ENCODE results near the gene CDK10.
"Not testable (repeated sequence)": the region's sequence is repeated elsewhere in the genome, so short reads cannot be mapped to it uniquely, and the experiment has no call there.

Gene CDK10

DNA sequence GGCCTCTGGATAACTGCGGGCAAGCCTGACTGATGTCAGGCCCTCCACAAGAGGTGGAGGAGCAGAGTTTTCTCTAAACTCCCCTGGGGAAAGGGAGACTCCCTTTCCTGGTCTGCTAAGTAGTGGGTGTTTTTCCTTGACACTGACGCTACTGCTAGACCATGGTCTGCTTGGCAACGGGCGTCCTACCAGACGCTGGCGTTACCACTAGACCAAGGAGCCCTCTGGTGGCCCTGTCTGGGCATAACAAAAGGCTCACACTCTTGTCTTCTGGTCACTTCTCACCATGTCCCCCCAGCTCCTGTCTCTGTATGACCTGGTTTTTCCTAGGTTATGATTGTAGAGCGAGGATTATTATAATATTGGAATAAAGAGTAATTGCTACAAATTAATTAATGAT lies 19.5 kb upstream of the CDK10 start:
- not testable (repeated sequence) for DNase-seq (ENCODE audit: extremely low read depth, low read depth); H3K4me3 ChIP-seq (replicated peaks; ENCODE audit: low read depth, low read length)
- TF ChIP-seq, protein P1, sequence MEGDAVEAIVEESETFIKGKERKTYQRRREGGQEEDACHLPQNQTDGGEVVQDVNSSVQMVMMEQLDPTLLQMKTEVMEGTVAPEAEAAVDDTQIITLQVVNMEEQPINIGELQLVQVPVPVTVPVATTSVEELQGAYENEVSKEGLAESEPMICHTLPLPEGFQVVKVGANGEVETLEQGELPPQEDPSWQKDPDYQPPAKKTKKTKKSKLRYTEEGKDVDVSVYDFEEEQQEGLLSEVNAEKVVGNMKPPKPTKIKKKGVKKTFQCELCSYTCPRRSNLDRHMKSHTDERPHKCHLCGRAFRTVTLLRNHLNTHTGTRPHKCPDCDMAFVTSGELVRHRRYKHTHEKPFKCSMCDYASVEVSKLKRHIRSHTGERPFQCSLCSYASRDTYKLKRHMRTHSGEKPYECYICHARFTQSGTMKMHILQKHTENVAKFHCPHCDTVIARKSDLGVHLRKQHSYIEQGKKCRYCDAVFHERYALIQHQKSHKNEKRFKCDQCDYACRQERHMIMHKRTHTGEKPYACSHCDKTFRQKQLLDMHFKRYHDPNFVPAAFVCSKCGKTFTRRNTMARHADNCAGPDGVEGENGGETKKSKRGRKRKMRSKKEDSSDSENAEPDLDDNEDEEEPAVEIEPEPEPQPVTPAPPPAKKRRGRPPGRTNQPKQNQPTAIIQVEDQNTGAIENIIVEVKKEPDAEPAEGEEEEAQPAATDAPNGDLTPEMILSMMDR (IDR thresholded peaks at IDR 0.05; ENCODE audit: low read depth, low read length, missing control alignments), result peak; percentile 45

DNA sequence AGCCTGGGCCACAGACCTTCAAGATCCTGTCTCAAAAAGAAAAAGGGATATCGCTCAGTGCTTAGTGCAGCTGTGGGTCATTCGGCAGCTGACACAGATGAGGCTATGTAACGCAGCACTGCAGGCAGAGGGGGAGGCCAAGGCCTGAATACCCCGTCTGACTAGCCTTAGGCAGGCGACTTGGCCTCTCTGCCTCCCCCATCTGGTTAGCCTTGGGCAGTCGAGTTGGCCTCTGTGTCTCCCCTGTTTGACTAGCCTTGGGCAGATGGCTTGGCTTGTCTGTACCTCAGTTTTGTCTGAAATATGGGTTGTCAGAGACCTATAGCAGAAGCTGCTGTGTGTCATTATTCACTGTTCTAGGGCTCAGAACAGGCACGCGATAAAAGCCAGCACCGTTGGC lies 18.9 kb upstream of the CDK10 start:
- TF ChIP-seq, protein P1 (IDR thresholded peaks at IDR 0.05; ENCODE audit: low read depth, low read length, missing control alignments), result no peak

DNA sequence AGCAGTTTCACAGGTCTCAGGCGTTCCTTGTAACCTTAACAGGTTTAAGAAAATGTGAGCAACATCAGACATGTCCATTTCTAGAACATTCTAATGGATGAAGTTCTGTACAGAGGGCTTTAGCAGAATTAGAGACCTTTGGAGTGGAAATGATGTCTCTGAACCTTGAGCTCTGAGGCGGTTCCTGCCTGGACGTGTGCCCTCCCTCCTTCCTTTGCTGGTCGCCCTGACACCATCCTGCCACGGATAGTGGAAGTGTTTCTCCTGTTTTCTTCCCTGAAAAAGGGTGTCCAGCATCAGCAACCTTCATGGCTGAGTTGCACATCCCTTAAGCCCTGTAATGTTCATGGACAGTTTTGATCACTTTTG lies 17.7 kb upstream of the CDK10 start:
- no peak for DNase-seq (ENCODE audit: extremely low read depth, low read depth)
- no peak overlapping the region for H3K4me3 ChIP-seq (replicated peaks; ENCODE audit: low read depth, low read length)
- TF ChIP-seq, protein P1 (IDR thresholded peaks at IDR 0.05; ENCODE audit: low read depth, low read length, missing control alignments), result no peak

More for the DNA sequence above, 18.9 kb upstream of the CDK10 start:
- no peak overlapping the region for H3K4me3 ChIP-seq (replicated peaks; ENCODE audit: low read depth, low read length)
- no peak for DNase-seq (ENCODE audit: extremely low read depth, low read depth)

DNA sequence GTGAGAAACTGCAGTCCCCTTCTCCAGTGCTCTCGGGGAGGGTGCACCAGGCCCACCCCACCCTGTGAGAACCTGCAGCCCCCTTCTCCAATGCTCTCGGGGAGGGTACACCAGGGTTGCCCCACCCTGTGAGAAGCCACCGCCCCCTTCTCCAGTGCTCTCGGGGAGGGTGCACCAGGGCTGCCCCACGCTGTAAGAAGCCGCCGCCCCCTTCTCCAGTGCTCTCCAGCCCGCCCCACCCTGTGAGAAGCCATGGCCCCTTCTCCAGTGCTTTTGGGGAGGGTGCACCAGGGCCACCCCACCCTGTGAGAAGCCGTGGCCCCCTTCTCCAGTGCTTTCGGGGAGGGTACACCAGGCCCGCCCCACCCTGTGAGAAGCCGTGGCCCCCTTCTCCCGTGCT lies 16.7 kb upstream of the CDK10 start:
- TF ChIP-seq, protein P1 (IDR thresholded peaks at IDR 0.05; ENCODE audit: low read depth, low read length, missing control alignments), result no peak
- no peak for DNase-seq (ENCODE audit: extremely low read depth, low read depth)
- H3K4me3 ChIP-seq (replicated peaks; ENCODE audit: low read depth, low read length), result no peak overlapping the region

DNA sequence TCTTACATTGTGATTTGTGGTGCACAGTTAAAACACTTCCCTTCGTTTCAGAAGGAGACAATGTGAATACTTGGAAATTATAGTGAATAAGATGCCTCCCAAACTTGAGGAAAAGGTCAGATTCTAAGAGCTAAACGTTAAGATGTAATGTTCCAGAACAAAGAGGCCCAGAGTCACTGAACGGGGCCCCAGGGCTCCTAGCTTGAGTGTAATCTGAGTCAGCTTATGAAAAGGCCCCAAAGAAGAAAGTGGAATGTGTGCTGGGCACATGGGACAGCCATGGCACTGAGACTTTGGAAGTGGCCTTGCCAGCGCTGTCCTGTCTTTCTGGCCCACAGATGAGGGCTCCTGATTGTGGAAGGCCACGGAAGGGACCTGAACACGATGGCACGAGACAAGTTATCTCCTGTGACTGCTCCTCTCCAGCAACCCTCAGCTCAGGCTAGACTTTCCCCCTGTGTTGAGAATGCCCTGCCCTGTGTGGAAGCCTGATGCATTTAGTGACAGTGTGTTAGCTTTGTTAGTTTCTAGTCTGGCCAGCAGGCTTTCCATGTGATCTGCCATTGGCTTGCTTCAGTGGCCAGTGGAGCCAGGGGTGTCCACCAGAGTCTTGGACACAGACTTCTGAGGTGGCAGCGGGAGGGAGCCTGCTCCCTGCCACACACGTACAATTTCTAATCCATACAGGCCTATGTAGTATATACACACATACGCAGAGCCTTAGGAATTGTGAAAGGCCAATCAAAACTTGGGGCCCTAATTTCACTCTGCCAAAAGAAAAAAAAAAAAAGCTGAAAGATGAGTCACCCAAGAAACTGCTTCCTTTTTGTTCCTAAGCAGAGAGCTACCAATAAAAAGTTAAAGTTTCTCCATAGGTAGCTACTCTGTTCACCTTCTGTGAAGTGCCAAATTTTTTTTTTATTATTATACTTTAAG lies 15.7 kb upstream of the CDK10 start:
- no peak for DNase-seq (ENCODE audit: extremely low read depth, low read depth)
- TF ChIP-seq, protein P1 (IDR thresholded peaks at IDR 0.05; ENCODE audit: low read depth, low read length, missing control alignments), result no peak
- no peak overlapping the region for H3K4me3 ChIP-seq (replicated peaks; ENCODE audit: low read depth, low read length)

DNA sequence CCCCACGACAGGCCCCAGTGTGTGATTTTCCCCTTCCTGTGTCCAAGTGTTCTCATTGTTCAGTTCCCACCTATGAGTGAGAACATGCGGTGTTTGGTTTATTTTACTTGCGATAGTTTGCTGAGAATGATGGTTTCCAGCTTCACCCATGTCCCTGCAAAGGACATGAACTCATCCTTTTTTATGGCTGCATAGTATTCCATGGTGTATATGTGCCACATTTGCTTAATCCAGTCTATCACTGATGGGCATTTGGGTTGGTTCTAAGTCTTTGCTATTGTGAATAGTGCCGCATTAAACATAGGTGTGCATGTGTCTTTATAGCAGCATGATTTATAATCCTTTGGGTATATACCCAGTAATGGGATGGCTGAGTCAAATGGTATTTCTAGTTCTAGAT lies 14.9 kb upstream of the CDK10 start:
- not testable (repeated sequence) for DNase-seq (ENCODE audit: extremely low read depth, low read depth); H3K4me3 ChIP-seq (replicated peaks; ENCODE audit: low read depth, low read length)

DNA sequence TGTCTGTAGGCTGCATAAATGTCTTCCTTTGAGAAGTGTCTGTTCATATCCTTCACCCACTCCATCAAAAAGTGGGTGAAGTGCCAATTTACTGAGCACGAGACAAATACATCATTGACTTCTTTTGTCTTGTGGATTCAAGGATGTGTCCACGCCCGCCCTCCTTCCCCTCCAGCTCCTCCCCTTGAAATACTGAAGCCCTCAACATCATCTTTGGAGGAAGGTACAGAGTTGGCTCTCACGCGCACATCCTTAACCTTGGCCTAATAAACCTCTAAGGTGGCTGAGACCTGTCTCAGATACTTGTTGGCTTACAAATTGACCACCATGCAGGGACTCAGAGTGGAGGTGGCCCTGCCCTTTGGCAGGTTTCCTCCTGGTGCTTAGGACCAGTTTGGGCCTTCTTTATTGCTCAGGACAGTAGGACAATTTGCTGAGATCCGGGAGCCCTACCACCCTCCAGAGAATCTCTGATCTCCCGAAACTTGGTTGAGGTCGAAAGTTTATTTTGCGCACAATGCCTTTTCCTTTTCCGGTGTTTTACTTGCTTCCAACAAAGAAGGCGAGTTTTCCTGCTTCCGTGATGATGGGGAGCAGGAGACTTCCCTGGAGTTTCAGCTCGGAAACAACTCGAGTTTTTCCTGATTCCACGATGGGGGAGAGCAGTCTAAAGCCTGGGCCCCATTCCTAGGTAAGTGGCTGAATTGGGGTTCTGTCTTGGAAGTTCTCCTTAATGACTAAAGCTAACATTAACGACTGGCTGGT lies 14.1 kb upstream of the CDK10 start:
- no peak overlapping the region for H3K4me3 ChIP-seq (replicated peaks; ENCODE audit: low read depth, low read length)
- no peak for DNase-seq (ENCODE audit: extremely low read depth, low read depth)
- TF ChIP-seq, protein P1 (IDR thresholded peaks at IDR 0.05; ENCODE audit: low read depth, low read length, missing control alignments), result no peak
